ENCODE data around the gene C4orf54. TPM values are rescaled to one million over a fixed set of nuclear protein-coding genes. Genes with fewer than 3 reads are reported as not detected.

Gene C4orf54
- total RNA-seq, 1 donor from 2014 or later, result not detected

DNA sequence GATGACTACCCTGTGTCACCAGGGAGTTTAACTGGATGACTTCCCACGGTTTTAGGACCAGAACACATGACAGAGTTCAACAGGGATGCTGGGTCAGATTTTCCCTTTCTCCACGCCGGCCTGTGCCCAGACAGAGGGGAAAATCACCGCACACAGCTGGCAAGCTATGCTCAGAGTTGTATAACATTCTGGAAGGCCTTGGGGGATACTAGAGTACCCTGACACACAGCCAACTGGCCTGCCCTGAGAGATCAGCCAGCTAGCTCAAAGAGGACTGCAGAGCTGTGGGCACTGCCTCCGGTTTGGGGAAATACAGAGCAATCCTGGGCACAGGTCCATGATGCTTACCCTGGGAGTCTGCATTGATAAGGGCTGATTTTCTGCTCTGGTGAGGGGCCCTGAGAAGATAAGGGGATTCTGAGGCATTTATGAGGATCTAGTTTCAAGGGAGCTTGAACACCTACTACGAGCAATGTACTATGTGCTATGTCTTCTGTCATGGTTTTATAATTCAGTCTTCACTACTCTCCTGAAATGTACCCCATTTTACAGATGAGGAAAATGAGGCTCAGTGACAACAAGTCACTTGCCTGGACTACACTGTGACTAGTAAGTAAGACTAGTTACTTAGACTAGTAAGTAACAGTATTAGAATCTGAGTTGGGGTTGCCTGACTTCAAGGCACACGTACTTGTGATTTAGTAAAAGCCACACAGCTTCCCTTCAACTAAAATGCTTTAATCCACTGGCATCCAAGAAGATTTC lies 14.7 kb downstream of the C4orf54 start:
- Histone ChIP-seq H3K27ac (no peak overlapping the region), H3K36me3 (no peaks in the 10 kb centered on the region), H3K4me3 (no peak overlapping the region), H3K27me3 (ENCODE audit: low read depth) (no peaks in the 10 kb centered on the region), H3K4me1 (peaks cover 3% of the 10 kb centered on the region), H3K9me3 (no peaks in the 10 kb centered on the region)
- DNase-seq, result no peak
- ATAC-seq, result peak; percentile 14 to 58
- no peak for TF ChIP-seq CTCF (IDR thresholded peaks at IDR 0.05)
- intact Hi-C loops (cut with DNase I), result no loop called here

GRCh38 chr4:99640676-99641075 lies 17.0 kb downstream of the C4orf54 start:
- H3K4me1 ChIP-seq, result peaks cover 3% of the 10 kb centered on the region
- intact Hi-C loops (cut with DNase I), result no loop called here
- no peak overlapping the region for H3K27ac ChIP-seq
- H3K27me3 ChIP-seq (ENCODE audit: low read depth), result no peaks in the 10 kb centered on the region
- TF ChIP-seq CTCF (IDR thresholded peaks at IDR 0.05), result no peak
- ATAC-seq, result no peak
- H3K36me3 ChIP-seq, result no peaks in the 10 kb centered on the region
- no peak overlapping the region for H3K4me3 ChIP-seq
- H3K9me3 ChIP-seq, result no peaks in the 10 kb centered on the region
- no peak for DNase-seq

DNA sequence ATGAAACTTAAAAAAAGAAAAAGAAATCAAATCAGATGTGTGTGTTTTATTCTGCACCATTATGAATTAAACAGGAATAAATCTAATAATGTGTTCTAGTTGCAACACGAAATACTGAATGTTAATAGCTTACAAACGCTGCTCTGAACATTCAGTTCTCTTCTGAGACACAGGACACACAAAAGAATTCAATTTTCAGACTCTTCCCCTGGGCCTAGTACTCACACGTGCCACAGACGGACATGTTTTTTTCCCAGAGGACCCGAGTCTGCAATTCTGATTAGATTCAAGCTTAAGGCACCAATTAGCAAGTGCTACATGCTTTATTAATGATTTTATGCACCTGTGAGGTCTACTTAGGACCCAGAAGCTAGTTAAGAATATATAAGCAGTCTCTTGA lies 20.5 kb downstream of the C4orf54 start:
- DNase-seq (no peak), ATAC-seq (no peak)
- no peaks in the 10 kb centered on the region for H3K9me3 ChIP-seq
- intact Hi-C loops (cut with DNase I), result no loop called here
- no peaks in the 10 kb centered on the region for H3K27me3 ChIP-seq (ENCODE audit: low read depth)
- no peaks in the 10 kb centered on the region for H3K36me3 ChIP-seq
- H3K27ac ChIP-seq, result no peak overlapping the region
- TF ChIP-seq CTCF (IDR thresholded peaks at IDR 0.05), result no peak
- H3K4me1 ChIP-seq, result no peaks in the 10 kb centered on the region
- no peak overlapping the region for H3K4me3 ChIP-seq

DNA sequence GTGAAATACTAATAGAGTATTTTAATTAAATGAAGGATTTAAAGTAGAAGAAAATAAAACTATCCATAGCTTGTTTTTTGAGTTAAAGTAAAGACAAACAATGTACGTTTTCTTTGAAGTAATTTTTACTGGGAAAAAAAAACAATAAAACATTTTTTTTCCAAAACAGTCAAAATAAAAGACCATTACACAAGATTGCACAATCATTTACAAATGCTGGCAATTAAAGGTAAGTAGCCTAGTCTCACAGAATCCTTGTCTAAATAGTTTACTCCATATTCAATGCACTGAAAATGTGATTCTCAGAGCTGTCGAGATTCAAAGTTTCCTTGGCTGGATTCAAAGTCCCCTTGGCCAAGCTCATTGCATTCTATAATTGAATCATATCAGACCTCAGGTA lies 21.2 kb downstream of the C4orf54 start:
- Histone ChIP-seq H3K27ac (no peak overlapping the region), H3K9me3 (no peaks in the 10 kb centered on the region), H3K27me3 (ENCODE audit: low read depth) (no peaks in the 10 kb centered on the region), H3K4me1 (no peaks in the 10 kb centered on the region), H3K4me3 (no peak overlapping the region), H3K36me3 (no peaks in the 10 kb centered on the region)
- TF ChIP-seq CTCF (IDR thresholded peaks at IDR 0.05), result no peak
- ATAC-seq, result no peak
- DNase-seq, result no peak
- intact Hi-C loops (cut with DNase I), result no loop called here

DNA sequence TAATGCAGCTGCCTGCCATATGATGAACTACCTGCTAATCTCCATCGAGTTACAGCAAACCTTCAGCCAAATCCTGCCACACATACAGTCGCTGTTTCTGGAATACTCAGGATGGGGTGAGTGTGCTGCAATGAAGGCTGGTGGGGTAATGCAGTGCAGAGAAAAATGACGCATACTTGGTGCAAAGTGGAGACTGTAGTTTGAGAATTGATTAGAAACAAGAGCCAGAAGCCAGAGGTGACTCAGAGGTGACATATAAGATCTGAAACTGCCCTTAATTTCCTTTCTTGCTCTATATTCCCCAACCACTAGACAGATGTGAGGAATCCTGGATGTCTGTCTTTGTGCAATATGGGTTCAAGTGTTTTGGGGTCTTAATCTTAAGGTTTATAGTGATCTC lies 22.0 kb downstream of the C4orf54 start:
- H3K4me3 ChIP-seq, result no peak overlapping the region
- TF ChIP-seq CTCF (IDR thresholded peaks at IDR 0.05), result no peak
- no peaks in the 10 kb centered on the region for H3K36me3 ChIP-seq
- no peaks in the 10 kb centered on the region for H3K9me3 ChIP-seq
- no peak for DNase-seq
- no peak for ATAC-seq
- no peaks in the 10 kb centered on the region for H3K27me3 ChIP-seq (ENCODE audit: low read depth)
- H3K27ac ChIP-seq, result no peak overlapping the region
- H3K4me1 ChIP-seq, result no peaks in the 10 kb centered on the region
- intact Hi-C loops (cut with DNase I), result no loop called here

Data from lower lobe of right lung (tissue), 2 donors.